22Rv1 (cell line): Measurements from ENCODE around the gene MAML1.

Experiments
- ZFX ChIP-seq: fragments of 450-650 bp; IDR thresholded peaks from 2 replicates; pipeline ENCODE4 v1.6.1; 2017; ENCODE audit warnings: antibody characterized with exemption, borderline replicate concordance
- TF ChIP-seq, protein P1 (sequence below): fragments of 450-650 bp; IDR thresholded peaks from 2 replicates; pipeline ENCODE4 v1.5.1; 2017; ENCODE audit warnings: mild to moderate bottlenecking

DNA sequence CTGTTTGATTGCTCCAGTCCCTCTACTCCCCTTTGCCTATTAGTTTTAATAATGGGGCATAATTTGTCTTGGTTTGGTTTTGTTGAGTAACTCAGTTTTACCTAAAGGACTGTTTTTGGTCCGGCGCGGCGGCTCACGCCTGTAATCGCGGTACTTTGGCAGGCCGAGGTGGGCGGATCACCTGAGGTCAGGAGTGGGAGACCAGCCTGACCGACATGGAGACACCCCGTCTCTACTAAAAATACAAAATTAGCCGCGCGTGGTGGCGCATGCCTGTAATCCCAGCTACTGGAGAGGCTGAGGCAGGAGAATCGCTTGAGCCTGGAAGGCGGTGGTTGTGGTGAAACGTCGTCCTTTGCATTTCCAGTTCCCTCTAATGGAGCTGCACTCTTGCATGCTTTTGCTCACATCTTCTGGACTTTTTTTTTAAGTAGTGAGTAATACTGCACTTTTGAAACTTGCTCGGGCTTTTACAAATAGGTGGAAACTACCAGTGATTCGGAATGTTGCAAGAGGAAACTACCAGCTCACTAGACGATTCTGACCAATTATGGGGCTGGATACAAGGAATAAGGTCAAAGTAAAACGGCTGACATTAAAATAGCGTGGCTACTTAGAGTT is 721 bp upstream of the MAML1 start:
- TF ChIP-seq, protein P1, sequence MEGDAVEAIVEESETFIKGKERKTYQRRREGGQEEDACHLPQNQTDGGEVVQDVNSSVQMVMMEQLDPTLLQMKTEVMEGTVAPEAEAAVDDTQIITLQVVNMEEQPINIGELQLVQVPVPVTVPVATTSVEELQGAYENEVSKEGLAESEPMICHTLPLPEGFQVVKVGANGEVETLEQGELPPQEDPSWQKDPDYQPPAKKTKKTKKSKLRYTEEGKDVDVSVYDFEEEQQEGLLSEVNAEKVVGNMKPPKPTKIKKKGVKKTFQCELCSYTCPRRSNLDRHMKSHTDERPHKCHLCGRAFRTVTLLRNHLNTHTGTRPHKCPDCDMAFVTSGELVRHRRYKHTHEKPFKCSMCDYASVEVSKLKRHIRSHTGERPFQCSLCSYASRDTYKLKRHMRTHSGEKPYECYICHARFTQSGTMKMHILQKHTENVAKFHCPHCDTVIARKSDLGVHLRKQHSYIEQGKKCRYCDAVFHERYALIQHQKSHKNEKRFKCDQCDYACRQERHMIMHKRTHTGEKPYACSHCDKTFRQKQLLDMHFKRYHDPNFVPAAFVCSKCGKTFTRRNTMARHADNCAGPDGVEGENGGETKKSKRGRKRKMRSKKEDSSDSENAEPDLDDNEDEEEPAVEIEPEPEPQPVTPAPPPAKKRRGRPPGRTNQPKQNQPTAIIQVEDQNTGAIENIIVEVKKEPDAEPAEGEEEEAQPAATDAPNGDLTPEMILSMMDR = no peak
- no peak for TF ChIP-seq ZFX
